AG04450 (cell line): Measurements from ENCODE around the gene ARL11. TPM values are rescaled to one million over a fixed set of nuclear protein-coding genes. Genes with fewer than 3 reads are reported as not detected.
A peak's percentile ranks its signal among the peaks of the same experiment; 100 is the strongest.

Experiments
- CTCF ChIA-PET: fragments of 300-600, 350-600 bp; formaldehyde crosslinking; extraction: SDS; loops from one replicate; lab custom pipeline; 2022; ENCODE audit warnings: antibody characterized with exemption, inconsistent platforms; lab: Charles Lee
- POLR2A ChIA-PET: fragments of 350-600 bp; formaldehyde crosslinking; extraction: SDS; loops from one replicate; lab custom pipeline; 2021; ENCODE audit warnings: antibody characterized with exemption, inconsistent platforms; lab: Yijun Ruan, JAX
- DNase-seq: peaks from one replicate; pipeline ENCODE4 v3.0.0-alpha.2; 2011; ENCODE audit warnings: low read depth, low spot score
- H3K27ac ChIP-seq: one replicate; pipeline ENCODE4 v1.5.1; 2012; ENCODE audit warnings: low read depth, low read length, control low read depth
- H3K27me3 ChIP-seq: one replicate; pipeline ENCODE4 v1.6.0; 2012; ENCODE audit warnings: low read length; ENCODE audit not compliant: control insufficient read depth, insufficient read depth
- H3K4me3 ChIP-seq: 2 replicates; pipeline ENCODE4 v1.5.1; 2011; ENCODE audit warnings: mild to moderate bottlenecking, low read depth, low read length, control low read depth
- H3K9me3 ChIP-seq: 2 replicates; pipeline ENCODE4 v1.5.1; 2012; ENCODE audit warnings: low read length; ENCODE audit not compliant: control insufficient read depth, insufficient read depth
- polyA plus RNA-seq: library from polyadenylated mRNA; depleted of rRNA; stranded (reverse); fragments of >200 nt; gene quantifications from 2 replicates; pipeline ENCODE4 v1.2.3, GENCODE V29; 2011
- TF ChIP-seq, protein P1 (sequence below): IDR thresholded peaks from 2 replicates; pipeline ENCODE4 v1.5.1; 2011; ENCODE audit warnings: low read depth, low read length, control low read depth, inconsistent platforms

The ARL11 gene
- polyA plus RNA-seq, 1 experiment: not detected

GRCh38 chr13:49651570-49652354 is 23.5 kb downstream of the ARL11 start:
- CTCF ChIA-PET: no interaction called here
- DNase-seq: no peak

DNA sequence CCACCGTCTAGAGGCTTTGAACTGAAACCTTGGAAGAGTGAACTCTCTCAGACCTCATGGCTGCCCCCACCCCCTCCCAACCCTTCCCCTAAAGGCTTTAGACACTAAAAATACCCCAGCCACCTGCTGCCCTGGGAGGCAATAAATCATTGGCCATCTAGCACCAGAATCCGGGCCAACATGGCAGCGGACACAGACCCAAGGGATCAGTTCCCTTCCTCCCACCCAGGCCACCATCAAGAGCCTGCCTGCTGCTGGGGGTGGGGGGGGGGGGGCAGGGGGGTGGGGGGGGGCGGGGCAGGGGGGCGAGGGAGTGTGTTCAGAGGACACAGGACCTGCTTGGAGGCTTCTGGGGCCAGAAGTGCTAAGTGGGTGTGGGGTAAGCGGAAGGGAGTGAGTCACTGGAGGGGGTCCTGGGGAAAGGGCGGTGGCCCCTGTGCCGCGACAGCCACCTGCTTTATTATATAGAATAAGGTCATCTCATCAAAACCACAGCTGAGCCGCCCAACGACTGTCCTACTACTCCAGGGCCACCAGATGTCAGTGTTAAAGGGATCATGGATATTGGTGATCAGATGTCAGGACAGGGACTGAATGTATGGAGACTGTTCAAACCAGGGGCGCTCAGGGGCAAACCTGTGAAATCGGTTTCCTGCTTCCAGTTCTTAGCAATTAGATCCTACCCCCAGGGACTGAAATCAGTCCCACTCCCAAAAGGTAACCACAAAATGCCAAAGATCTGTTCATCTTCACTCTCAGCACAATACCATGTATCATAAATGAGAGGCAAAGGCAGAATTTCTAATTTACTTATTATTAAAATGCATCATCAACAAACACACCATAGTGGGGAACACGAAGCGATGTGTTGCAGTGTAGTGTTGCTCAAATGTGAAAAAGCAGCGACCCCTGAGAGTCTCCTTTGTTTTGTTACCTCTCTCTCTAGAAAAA is 24.3 kb downstream of the ARL11 start:
- DNase-seq: no peak
- Histone ChIP-seq H3K9me3 (no peaks in the 10 kb centered on the region), H3K27me3 (no peaks in the 10 kb centered on the region), H3K27ac (no peak overlapping the region), H3K4me3 (no peak overlapping the region)
- ChIA-PET CTCF (no interaction called here), POLR2A (no interaction called here)
- TF ChIP-seq, protein P1, sequence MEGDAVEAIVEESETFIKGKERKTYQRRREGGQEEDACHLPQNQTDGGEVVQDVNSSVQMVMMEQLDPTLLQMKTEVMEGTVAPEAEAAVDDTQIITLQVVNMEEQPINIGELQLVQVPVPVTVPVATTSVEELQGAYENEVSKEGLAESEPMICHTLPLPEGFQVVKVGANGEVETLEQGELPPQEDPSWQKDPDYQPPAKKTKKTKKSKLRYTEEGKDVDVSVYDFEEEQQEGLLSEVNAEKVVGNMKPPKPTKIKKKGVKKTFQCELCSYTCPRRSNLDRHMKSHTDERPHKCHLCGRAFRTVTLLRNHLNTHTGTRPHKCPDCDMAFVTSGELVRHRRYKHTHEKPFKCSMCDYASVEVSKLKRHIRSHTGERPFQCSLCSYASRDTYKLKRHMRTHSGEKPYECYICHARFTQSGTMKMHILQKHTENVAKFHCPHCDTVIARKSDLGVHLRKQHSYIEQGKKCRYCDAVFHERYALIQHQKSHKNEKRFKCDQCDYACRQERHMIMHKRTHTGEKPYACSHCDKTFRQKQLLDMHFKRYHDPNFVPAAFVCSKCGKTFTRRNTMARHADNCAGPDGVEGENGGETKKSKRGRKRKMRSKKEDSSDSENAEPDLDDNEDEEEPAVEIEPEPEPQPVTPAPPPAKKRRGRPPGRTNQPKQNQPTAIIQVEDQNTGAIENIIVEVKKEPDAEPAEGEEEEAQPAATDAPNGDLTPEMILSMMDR: peak; percentile 33

More at GRCh38 chr13:49651570-49652354, 23.5 kb downstream of the ARL11 start:
- Histone ChIP-seq H3K27ac (no peak overlapping the region), H3K27me3 (no peaks in the 10 kb centered on the region), H3K4me3 (no peak overlapping the region), H3K9me3 (no peaks in the 10 kb centered on the region)
- TF ChIP-seq, protein P1: no peak
- POLR2A ChIA-PET: no interaction called here

DNA sequence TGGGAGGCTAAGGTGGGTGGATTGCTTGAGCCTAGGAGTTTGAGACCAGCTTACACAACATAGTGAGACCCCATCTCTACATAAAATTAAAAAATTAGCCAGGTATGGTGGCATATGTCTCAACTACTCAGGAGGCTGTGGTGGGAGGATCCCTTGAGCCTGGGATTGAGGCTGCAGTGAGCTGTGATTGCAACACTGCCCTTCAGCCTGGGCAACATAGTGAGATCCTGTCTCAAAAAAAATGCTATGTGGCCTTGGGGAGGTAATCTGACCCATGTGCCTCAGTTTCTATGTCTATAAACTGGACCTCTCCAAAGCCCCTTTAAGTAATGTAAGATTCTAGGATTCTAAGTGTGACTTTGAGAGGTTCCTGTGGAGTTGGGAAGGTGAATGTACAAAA is 25.2 kb downstream of the ARL11 start:
- TF ChIP-seq, protein P1: no peak
- POLR2A ChIA-PET: no interaction called here
- no peaks in the 10 kb centered on the region for H3K9me3 ChIP-seq
- H3K27me3 ChIP-seq: no peaks in the 10 kb centered on the region
- H3K27ac ChIP-seq: no peak overlapping the region
- CTCF ChIA-PET: no interaction called here
- DNase-seq: no peak
- no peak overlapping the region for H3K4me3 ChIP-seq

GRCh38 chr13:49654011-49654410 is 25.7 kb downstream of the ARL11 start:
- Histone ChIP-seq H3K4me3 (no peak overlapping the region), H3K9me3 (no peaks in the 10 kb centered on the region), H3K27ac (no peak overlapping the region), H3K27me3 (no peaks in the 10 kb centered on the region)
- POLR2A ChIA-PET: no interaction called here
- CTCF ChIA-PET: no interaction called here
- DNase-seq: no peak
- TF ChIP-seq, protein P1: no peak

DNA sequence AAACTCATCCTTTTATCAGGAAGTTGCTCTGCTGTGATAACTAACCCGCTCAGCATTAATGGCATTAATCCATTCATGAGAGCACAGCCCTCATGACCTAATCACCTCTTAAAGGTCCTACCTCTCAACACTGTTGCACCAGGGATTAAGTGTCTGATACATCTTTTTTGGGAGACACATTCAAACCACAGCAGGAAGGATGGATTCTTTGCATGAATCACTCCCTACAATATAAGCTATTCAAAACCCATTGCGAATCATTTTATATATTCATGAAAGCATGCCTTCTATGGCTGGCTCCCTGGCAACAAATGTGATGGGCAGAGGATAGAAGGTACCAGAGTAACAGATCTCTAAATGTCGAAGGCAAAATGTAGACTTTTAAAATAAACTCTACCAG is 27.6 kb downstream of the ARL11 start:
- DNase-seq: no peak
- TF ChIP-seq, protein P1: no peak
- POLR2A ChIA-PET: no interaction called here
- Histone ChIP-seq H3K27me3 (no peaks in the 10 kb centered on the region), H3K27ac (no peak overlapping the region), H3K4me3 (no peak overlapping the region), H3K9me3 (no peaks in the 10 kb centered on the region)
- CTCF ChIA-PET: interaction anchor here (0.7 kb wide), 1 partner anchor 288 kb away, joined by 3 read pairs; no protein-coding TSS in a partner anchor
